LNCAP (cell line): ENCODE measurements around the gene GNPAT.

Source experiments
- TF ChIP-seq, protein P1 (sequence below): fragments of 450-650 bp; IDR thresholded peaks from 2 replicates; pipeline ENCODE4 v1.5.1; 2017; ENCODE audit warnings: mild to moderate bottlenecking

GNPAT gene

GRCh38 chr1:231326248-231326647 is 85.2 kb downstream of the GNPAT start:
- TF ChIP-seq, protein P1, sequence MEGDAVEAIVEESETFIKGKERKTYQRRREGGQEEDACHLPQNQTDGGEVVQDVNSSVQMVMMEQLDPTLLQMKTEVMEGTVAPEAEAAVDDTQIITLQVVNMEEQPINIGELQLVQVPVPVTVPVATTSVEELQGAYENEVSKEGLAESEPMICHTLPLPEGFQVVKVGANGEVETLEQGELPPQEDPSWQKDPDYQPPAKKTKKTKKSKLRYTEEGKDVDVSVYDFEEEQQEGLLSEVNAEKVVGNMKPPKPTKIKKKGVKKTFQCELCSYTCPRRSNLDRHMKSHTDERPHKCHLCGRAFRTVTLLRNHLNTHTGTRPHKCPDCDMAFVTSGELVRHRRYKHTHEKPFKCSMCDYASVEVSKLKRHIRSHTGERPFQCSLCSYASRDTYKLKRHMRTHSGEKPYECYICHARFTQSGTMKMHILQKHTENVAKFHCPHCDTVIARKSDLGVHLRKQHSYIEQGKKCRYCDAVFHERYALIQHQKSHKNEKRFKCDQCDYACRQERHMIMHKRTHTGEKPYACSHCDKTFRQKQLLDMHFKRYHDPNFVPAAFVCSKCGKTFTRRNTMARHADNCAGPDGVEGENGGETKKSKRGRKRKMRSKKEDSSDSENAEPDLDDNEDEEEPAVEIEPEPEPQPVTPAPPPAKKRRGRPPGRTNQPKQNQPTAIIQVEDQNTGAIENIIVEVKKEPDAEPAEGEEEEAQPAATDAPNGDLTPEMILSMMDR: no peak
